IMR-90 (cell line): ENCODE measurements around the gene ABHD2.

Source experiments
- BHLHE40 ChIP-seq: fragments of 150-350 bp; IDR thresholded peaks from 2 replicates; pipeline ENCODE4 v1.6.1; 2016; ENCODE audit warnings: mild to moderate bottlenecking, low read depth, low read length
- CHD1 ChIP-seq: IDR thresholded peaks from 2 replicates; pipeline ENCODE4 v1.6.1; 2012; ENCODE audit warnings: low read depth, low read length, improper control_type of control experiment
- POLR2A ChIP-seq: IDR thresholded peaks from 2 replicates; pipeline ENCODE4 v1.6.1; 2012; ENCODE audit warnings: mild to moderate bottlenecking, low read depth, low read length
- RCOR1 ChIP-seq: IDR thresholded peaks from 2 replicates; pipeline ENCODE4 v1.6.1; 2012; ENCODE audit warnings: mild to moderate bottlenecking, low read length, improper control_type of control experiment; ENCODE audit not compliant: insufficient replicate concordance
- USF2 ChIP-seq: fragments of 150-350 bp; IDR thresholded peaks from 2 replicates; pipeline ENCODE4 v1.6.1; 2017; ENCODE audit warnings: mild to moderate bottlenecking, antibody characterized with exemption, low read length, low read depth
- TF ChIP-seq, protein P1 (sequence below): conservative IDR thresholded peaks from 2 replicates; pipeline ENCODE4 v1.5.1; 2012; ENCODE audit warnings: mild to moderate bottlenecking, low read depth, low read length, improper control_type of control experiment

DNA sequence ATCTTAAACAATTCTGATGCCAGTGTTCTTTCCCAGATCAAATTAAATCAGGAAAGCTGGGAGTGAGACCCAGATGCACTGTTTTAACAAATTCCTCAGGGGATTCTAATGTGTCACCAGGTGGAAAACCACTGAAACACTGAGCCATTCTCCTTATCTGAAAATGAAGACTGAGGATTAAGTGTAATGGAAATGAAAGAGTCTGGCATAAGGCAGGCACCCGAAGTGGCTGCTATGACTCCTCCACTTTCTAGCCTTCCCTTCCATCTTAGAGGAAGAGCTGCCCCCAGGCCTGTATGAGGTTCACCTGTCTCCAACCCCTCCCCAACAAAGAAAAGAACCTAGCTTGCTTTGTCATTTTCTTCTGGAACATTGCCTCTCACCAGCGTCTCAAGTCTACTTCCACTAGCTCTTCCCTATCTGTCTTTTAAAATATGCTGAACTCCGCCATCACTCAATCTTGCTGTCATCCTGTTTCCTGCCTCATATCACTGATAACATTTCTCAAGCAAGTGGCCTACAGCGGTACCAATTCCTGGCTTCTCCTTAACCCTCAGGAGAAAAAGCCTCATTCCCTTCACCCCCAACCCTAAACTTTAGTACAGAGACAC lies 13.7 kb upstream of the ABHD2 start:
- TF ChIP-seq, protein P1, sequence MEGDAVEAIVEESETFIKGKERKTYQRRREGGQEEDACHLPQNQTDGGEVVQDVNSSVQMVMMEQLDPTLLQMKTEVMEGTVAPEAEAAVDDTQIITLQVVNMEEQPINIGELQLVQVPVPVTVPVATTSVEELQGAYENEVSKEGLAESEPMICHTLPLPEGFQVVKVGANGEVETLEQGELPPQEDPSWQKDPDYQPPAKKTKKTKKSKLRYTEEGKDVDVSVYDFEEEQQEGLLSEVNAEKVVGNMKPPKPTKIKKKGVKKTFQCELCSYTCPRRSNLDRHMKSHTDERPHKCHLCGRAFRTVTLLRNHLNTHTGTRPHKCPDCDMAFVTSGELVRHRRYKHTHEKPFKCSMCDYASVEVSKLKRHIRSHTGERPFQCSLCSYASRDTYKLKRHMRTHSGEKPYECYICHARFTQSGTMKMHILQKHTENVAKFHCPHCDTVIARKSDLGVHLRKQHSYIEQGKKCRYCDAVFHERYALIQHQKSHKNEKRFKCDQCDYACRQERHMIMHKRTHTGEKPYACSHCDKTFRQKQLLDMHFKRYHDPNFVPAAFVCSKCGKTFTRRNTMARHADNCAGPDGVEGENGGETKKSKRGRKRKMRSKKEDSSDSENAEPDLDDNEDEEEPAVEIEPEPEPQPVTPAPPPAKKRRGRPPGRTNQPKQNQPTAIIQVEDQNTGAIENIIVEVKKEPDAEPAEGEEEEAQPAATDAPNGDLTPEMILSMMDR = no peak
- TF ChIP-seq POLR2A (no peak), CHD1 (no peak), RCOR1 (no peak), USF2 (no peak), BHLHE40 (no peak)
